Measurements from ENCODE around the gene SSTR1.

DNA sequence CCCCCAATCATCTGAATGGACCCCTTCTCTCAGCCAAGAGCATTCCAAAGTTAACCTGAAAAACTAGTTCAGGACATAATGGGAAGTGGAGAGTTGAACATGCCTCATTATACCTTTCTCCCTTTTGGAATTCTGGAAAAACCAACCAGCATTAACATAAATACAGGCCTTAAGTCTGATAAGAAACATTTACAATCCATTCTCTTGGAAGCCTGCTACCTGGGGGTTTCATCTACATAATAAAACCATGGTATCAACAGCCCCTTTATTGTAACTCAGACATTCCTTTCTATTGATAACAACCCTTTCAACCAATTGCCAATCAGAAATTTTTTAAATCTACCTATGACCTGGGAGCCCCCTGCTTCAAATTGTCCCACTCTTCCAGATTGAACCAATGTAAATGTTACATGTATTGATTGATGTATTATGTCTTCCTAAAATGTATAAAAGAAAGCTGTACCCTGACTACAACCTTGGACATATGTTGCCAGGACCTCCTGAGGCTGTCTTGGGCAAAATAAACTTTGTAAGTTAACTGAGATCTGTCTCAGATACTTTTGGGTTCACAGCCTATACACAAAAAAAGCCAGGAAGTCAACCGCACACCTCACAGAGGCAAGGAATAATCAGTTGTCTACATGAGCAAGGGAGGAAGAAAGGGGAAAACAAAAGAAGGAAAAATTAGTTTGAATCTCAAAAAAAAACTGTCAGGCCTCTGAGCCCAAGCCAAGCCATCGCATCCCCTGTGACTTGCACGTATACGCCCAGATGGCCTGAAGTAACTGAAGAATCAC is 17.6 kb upstream of the SSTR1 start:
- TF ChIP-seq, protein P1, sequence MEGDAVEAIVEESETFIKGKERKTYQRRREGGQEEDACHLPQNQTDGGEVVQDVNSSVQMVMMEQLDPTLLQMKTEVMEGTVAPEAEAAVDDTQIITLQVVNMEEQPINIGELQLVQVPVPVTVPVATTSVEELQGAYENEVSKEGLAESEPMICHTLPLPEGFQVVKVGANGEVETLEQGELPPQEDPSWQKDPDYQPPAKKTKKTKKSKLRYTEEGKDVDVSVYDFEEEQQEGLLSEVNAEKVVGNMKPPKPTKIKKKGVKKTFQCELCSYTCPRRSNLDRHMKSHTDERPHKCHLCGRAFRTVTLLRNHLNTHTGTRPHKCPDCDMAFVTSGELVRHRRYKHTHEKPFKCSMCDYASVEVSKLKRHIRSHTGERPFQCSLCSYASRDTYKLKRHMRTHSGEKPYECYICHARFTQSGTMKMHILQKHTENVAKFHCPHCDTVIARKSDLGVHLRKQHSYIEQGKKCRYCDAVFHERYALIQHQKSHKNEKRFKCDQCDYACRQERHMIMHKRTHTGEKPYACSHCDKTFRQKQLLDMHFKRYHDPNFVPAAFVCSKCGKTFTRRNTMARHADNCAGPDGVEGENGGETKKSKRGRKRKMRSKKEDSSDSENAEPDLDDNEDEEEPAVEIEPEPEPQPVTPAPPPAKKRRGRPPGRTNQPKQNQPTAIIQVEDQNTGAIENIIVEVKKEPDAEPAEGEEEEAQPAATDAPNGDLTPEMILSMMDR (IDR thresholded peaks at IDR 0.05): no peak
- no peak for TF ChIP-seq POLR2A (IDR thresholded peaks at IDR 0.05)
- no peak for TF ChIP-seq EP300 (IDR thresholded peaks at IDR 0.05)

All from tibial nerve (tissue), 4 donors.